Measurements from ENCODE around the gene SPINK4. TPM values are rescaled to one million over a fixed set of nuclear protein-coding genes. Genes with fewer than 3 reads are reported as not detected.

The SPINK4 gene
- total RNA-seq, 1 experiment from 2014 or later: not detected

- no peaks in the 10 kb centered on the region for H3K4me1 ChIP-seq (ENCODE audit: insufficient read depth, low read length)
- 0 out of 2 replicates have a peak overlapping the region, but pooled peaks have one; percentile 5 for H3K14ac ChIP-seq (ENCODE audit: insufficient read depth, low read length)
- no peak overlapping the region for H3K23ac ChIP-seq (ENCODE audit: insufficient read length, low read depth, low read length)
- H4K8ac ChIP-seq (replicated peaks; ENCODE audit: insufficient read length, low read depth, low read length): no peak overlapping the region
- H3K9me3 Mint-ChIP-seq: peaks cover 0 to 2% of the 10 kb centered on the region in 2 experiments; a peak in 1 of 5 replicates
- no peak overlapping the region for H2BK15ac ChIP-seq (ENCODE audit: low read depth, low read length)
- no peaks in the 10 kb centered on the region for H3K79me1 ChIP-seq (ENCODE audit: insufficient read depth, low read depth, low read length, poor library complexity, severe bottlenecking)
- H3K9ac ChIP-seq (ENCODE audit: extremely low read depth, insufficient read length, low read length): no peak overlapping the region
- WGBS (ENCODE audit: extremely low coverage, insufficient read length, low lambda C conversion rate): no CpG with 5 or more reads among the region's 9 CpGs
- no peak overlapping the region for H2BK20ac ChIP-seq (ENCODE audit: low read depth, low read length, poor library complexity, severe bottlenecking)
- H2BK12ac ChIP-seq (ENCODE audit: insufficient read length, low read depth, low read length): no peak overlapping the region
- no peak overlapping the region for H2AK5ac ChIP-seq (ENCODE audit: insufficient read length, low read length)
- no peaks in the 10 kb centered on the region for H3K36me3 Mint-ChIP-seq (ENCODE audit: insufficient read depth in 1 of 3, low read depth in 3 of 3)
- no peak overlapping the region for H3K4me3 Mint-ChIP-seq
- H4K91ac ChIP-seq (ENCODE audit: insufficient read length, low read depth, low read length): no peak overlapping the region
- H3K18ac ChIP-seq (ENCODE audit: insufficient read length, low read depth, low read length): no peak overlapping the region
- H3K27me3 Mint-ChIP-seq (ENCODE audit: low read depth): peaks cover 30% of the 10 kb centered on the region
- no peak overlapping the region for H4K5ac ChIP-seq (ENCODE audit: insufficient read length, low read depth, low read length)
- H2BK120ac ChIP-seq (ENCODE audit: low read depth, low read length, poor library complexity, severe bottlenecking): no peak overlapping the region
- no peak overlapping the region for H3K4ac ChIP-seq (ENCODE audit: low read depth, low read length)
- H2BK5ac ChIP-seq (ENCODE audit: insufficient read length, low read length): no peak overlapping the region
- H3K4me1 Mint-ChIP-seq: no peaks in the 10 kb centered on the region
- H3T11ph ChIP-seq (ENCODE audit: low read length): no peak overlapping the region
- H3K27ac Mint-ChIP-seq: no peak overlapping the region
- H2AFZ ChIP-seq (ENCODE audit: low read length): no peak overlapping the region
- H3K23me2 ChIP-seq (ENCODE audit: insufficient read length, low read depth, low read length, poor library complexity, severe bottlenecking): no peaks in the 10 kb centered on the region
- H3K9me3 ChIP-seq (ENCODE audit: control insufficient read depth, low read depth, low read length): no peaks in the 10 kb centered on the region
- no peak overlapping the region for H3K27ac ChIP-seq (ENCODE audit: insufficient read length, low read depth, low read length)
- no peaks in the 10 kb centered on the region for H3K27me3 ChIP-seq (ENCODE audit: insufficient read depth, low read length)
- no peak for DNase-seq
- no peak overlapping the region for H3K56ac ChIP-seq (ENCODE audit: insufficient read length, low read depth, low read length)
- no peaks in the 10 kb centered on the region for H4K20me1 ChIP-seq (ENCODE audit: control insufficient read depth, insufficient read depth, insufficient read length)
- no peak for TF ChIP-seq CTCF (conservative IDR thresholded peaks at IDR 0.05)
- no peaks in the 10 kb centered on the region for H3K79me2 ChIP-seq (ENCODE audit: insufficient read depth, low read length)
- no peak overlapping the region for H3K4me2 ChIP-seq (ENCODE audit: insufficient read depth, insufficient read length, low read length)
Measured at GRCh38 chr9:33234511-33235467, 5.2 kb upstream of the SPINK4 start.
